HepG2 (cell line): Measurements from ENCODE around the gene WDR59. TPM values are rescaled to one million over a fixed set of nuclear protein-coding genes. Genes with fewer than 3 reads are reported as not detected.
A peak's percentile ranks its signal among the peaks of the same experiment; 100 is the strongest.

ENCODE experiments used
- ARID2 ChIP-seq: sonication (generic); formaldehyde crosslinking; IDR thresholded peaks from 2 replicates; pipeline ENCODE4 v1.8.1; 2022; ENCODE audit warnings: mild to moderate bottlenecking, missing genetic modification reagents, borderline replicate concordance
- CHD4 ChIP-seq: fragments of 200-600 bp; sonication (generic); IDR thresholded peaks from 2 replicates; pipeline ENCODE4 v1.7.0; 2017; ENCODE audit warnings: mild to moderate bottlenecking, low read length, borderline replicate concordance
- ESRRA ChIP-seq: sonication (generic); formaldehyde crosslinking; IDR thresholded peaks from 2 replicates; pipeline ENCODE4 v1.5.1; 2020; ENCODE audit warnings: mild to moderate bottlenecking, low read depth, missing genetic modification reagents
- HDAC6 ChIP-seq: fragments of 200-600 bp; sonication (generic); IDR thresholded peaks from 2 replicates; pipeline ENCODE4 v1.7.0; 2017; ENCODE audit warnings: mild to moderate bottlenecking, antibody characterized with exemption, low read length, low read depth
- HIVEP1 ChIP-seq: sonication (generic); formaldehyde crosslinking; IDR thresholded peaks from 2 replicates; pipeline ENCODE4 v1.4.0; 2020; ENCODE audit warnings: mild to moderate bottlenecking, missing genetic modification reagents
- SATB2 ChIP-seq: sonication (generic); formaldehyde crosslinking; IDR thresholded peaks from 2 replicates; pipeline ENCODE4 v1.5.0; 2020; ENCODE audit warnings: missing genetic modification reagents
- SP140L ChIP-seq: sonication (generic); formaldehyde crosslinking; IDR thresholded peaks from 2 replicates; pipeline ENCODE4 v1.4.0; 2020; ENCODE audit warnings: missing genetic modification reagents, borderline replicate concordance
- TCF7 ChIP-seq: sonication (generic); IDR thresholded peaks from 2 replicates; pipeline ENCODE4 v1.6.1; 2016; ENCODE audit warnings: antibody characterized with exemption, low read depth
- THYN1 ChIP-seq: sonication (generic); formaldehyde crosslinking; IDR thresholded peaks from 2 replicates; pipeline ENCODE4 v1.8.1; 2023; ENCODE audit warnings: low read depth, mild to moderate bottlenecking, moderate library complexity, missing genetic modification reagents, borderline replicate concordance
- YEATS4 ChIP-seq: sonication (generic); formaldehyde crosslinking; IDR thresholded peaks from 2 replicates; pipeline ENCODE4 v1.4.0; 2020; ENCODE audit warnings: missing genetic modification reagents, borderline replicate concordance
- ZNF142 ChIP-seq: sonication (generic); formaldehyde crosslinking; IDR thresholded peaks from 2 replicates; pipeline ENCODE4 v1.4.0; 2020; ENCODE audit warnings: missing genetic modification reagents
- ZNF253 ChIP-seq: sonication (generic); formaldehyde crosslinking; IDR thresholded peaks from 2 replicates; pipeline ENCODE4 v1.8.0; 2022; ENCODE audit warnings: mild to moderate bottlenecking, missing genetic modification reagents, borderline replicate concordance
- ZNF441 ChIP-seq: sonication (generic); formaldehyde crosslinking; IDR thresholded peaks from 2 replicates; pipeline ENCODE4 v1.7.0; 2021; ENCODE audit warnings: missing genetic modification reagents, borderline replicate concordance
- ZNF570 ChIP-seq: sonication (generic); formaldehyde crosslinking; IDR thresholded peaks from 2 replicates; pipeline ENCODE4 v1.4.0; 2020; ENCODE audit warnings: mild to moderate bottlenecking, missing genetic modification reagents, borderline replicate concordance
- ZNF580 ChIP-seq: IDR thresholded peaks from 2 replicates; pipeline ENCODE4 v1.6.1; 2016; ENCODE audit warnings: low read depth, borderline replicate concordance
- ZNF639 ChIP-seq: conservative IDR thresholded peaks from 2 replicates; pipeline ENCODE4 v1.6.1; 2018; ENCODE audit warnings: missing genetic modification reagents
- ZNF777 ChIP-seq: sonication (generic); formaldehyde crosslinking; IDR thresholded peaks from 2 replicates; pipeline ENCODE4 v1.4.0; 2020; ENCODE audit warnings: missing genetic modification reagents
- polyA plus RNA-seq, 8 experiments: library from polyadenylated mRNA; depleted of rRNA in 3 of 8; stranded (reverse) in 7 of 8; unstranded in 1 of 8; fragments of >200 nt; fragmentation: Illumina TruSeq in 4 of 8; extraction: Trizol in 4 of 8; gene quantifications; 2 replicates each; pipeline versions ENCODE4 v1.2.1 to v1.2.3, GENCODE V29; 2011 to 2016; ENCODE audit warnings: low read depth in 4 of 8, missing spikeins in 1 of 8, mixed read lengths in 1 of 8; ENCODE audit not compliant: insufficient read depth in 1 of 8
- total RNA-seq, 5 experiments: library from RNA; depleted of rRNA; stranded (reverse); fragments of >200 nt; fragmentation: Illumina TruSeq; extraction: Trizol; gene quantifications; 2 replicates each; pipeline ENCODE4 v1.2.3, GENCODE V29; 2016; ENCODE audit warnings: low read depth in 1 of 5
- TF ChIP-seq, protein P1 (sequence below): IDR thresholded peaks from 2 replicates; pipeline ENCODE4 v1.6.1; 2016; ENCODE audit warnings: low read depth

WDR59 gene
- total and polyA plus RNA-seq, 2 of the 13 experiments (the other 11 are each of a cell fraction or from before 2014, with no cell fraction given): 65.2 to 306 TPM

DNA sequence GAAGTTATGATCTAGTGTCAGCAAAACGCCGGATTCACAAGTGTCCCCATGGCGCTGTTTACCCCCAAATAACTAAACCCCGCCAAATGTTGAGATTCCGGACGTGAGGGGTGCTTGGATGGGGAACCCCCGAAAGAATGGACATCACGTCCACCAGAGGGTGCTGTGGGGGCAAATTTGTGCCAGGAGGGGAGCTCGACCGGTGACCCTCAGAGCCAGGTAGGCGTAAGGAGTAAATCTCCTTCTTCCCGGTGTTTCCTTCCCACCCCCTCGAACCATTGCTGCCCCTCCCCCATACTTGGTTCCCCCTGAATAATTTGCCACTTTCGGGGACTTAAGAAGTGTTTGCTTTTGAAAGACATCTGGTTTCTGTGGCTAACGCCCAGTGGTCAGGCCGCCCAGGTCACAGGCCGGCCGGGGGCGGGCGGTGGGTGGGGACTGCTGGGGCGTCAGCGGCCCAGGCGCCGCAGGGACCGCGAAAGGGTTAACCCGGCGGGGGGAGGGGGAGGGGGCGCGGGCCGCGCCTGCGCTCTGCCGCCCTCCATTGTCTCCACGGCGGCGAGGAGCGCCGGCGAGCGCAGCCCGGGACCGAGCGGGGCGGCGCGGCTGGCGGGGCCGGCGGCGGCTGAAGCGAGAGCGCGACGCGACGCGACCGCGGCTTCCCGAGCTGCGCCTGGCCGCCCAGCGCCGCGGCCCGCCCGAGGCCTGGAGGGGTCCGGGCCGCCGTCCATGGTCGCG is 13.7 kb upstream of the WDR59 start, which contains the start of gene ZNRF1 (continued):
- TF ChIP-seq ZNF639 (CRISPR knock-in tag): 0 out of 2 replicates have a peak, but pooled peaks have one; percentile 30
- TF ChIP-seq TCF7: peak; percentile 19
- TF ChIP-seq ZNF441: no peak
- 0 out of 2 replicates have a peak, but pooled peaks have one; percentile 23 for TF ChIP-seq ZNF777 (CRISPR knock-in tag)
- no peak for TF ChIP-seq ZNF570 (CRISPR knock-in tag)
- 0 out of 2 replicates have a peak, but pooled peaks have one; percentile 16 for TF ChIP-seq ZNF580
- TF ChIP-seq, protein P1, sequence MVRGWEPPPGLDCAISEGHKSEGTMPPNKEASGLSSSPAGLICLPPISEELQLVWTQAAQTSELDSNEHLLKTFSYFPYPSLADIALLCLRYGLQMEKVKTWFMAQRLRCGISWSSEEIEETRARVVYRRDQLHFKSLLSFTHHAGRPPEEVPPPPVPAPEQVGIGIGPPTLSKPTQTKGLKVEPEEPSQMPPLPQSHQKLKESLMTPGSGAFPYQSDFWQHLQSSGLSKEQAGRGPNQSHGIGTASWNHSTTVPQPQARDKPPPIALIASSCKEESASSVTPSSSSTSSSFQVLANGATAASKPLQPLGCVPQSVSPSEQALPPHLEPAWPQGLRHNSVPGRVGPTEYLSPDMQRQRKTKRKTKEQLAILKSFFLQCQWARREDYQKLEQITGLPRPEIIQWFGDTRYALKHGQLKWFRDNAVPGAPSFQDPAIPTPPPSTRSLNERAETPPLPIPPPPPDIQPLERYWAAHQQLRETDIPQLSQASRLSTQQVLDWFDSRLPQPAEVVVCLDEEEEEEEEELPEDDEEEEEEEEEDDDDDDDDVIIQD (CRISPR knock-in tag): no peak
- TF ChIP-seq YEATS4 (CRISPR knock-in tag): 0 out of 2 replicates have a peak, but pooled peaks have one; percentile 5
- TF ChIP-seq THYN1: no peak
- TF ChIP-seq SATB2 (CRISPR knock-in tag): no peak
- no peak for TF ChIP-seq HDAC6
- no peak for TF ChIP-seq ZNF253 (CRISPR knock-in tag)
- peak; percentile 91; the same call in 1 of the 2 replicates for TF ChIP-seq CHD4
- no peak for TF ChIP-seq ARID2 (CRISPR knock-in tag)
- no peak for TF ChIP-seq ZNF142
- TF ChIP-seq SP140L (CRISPR knock-in tag): 0 out of 2 replicates have a peak, but pooled peaks have one; percentile 58
- 0 out of 2 replicates have a peak, but pooled peaks have one; percentile 11 for TF ChIP-seq ESRRA (CRISPR knock-in tag)
- peak; percentile 62; the same call in 1 of the 2 replicates for TF ChIP-seq HIVEP1
